Measurements from ENCODE around the gene CNBD2.
"Not testable (repeated sequence)": the region's sequence is repeated elsewhere in the genome, so short reads cannot be mapped to it uniquely, and the experiment has no call there.

Gene CNBD2

GRCh38 chr20:36028106-36028808, 59.9 kb downstream of the CNBD2 start:
- DNase-seq: no peak

GRCh38 chr20:36030149-36030548, 61.8 kb downstream of the CNBD2 start:
- DNase-seq: no peak

- no peak for DNase-seq
Observed at GRCh38 chr20:36031806-36032205, 63.4 kb downstream of the CNBD2 start.

GRCh38 chr20:36034875-36035274, 66.5 kb downstream of the CNBD2 start:
- DNase-seq: no peak

GRCh38 chr20:36035745-36036144, 67.4 kb downstream of the CNBD2 start:
- DNase-seq: no peak

- DNase-seq: no peak
Observed at GRCh38 chr20:36036688-36037087, 68.3 kb downstream of the CNBD2 start.

- DNase-seq: no peak
Observed at GRCh38 chr20:36040571-36040970, 72.2 kb downstream of the CNBD2 start.

GRCh38 chr20:36043441-36043840, 75.1 kb downstream of the CNBD2 start:
- DNase-seq: no peak

- DNase-seq: no peak
Observed at GRCh38 chr20:36043892-36044515, 75.6 kb downstream of the CNBD2 start.

- no peak for DNase-seq
Observed at GRCh38 chr20:36045373-36045714, 77.0 kb downstream of the CNBD2 start.

GRCh38 chr20:36046073-36046798, 77.8 kb downstream of the CNBD2 start:
- not testable (repeated sequence) for DNase-seq

GRCh38 chr20:36049408-36049807, 81.0 kb downstream of the CNBD2 start:
- DNase-seq: not testable (repeated sequence)

- peak; percentile 82 for DNase-seq
Observed at GRCh38 chr20:36050436-36051317, 82.3 kb downstream of the CNBD2 start.

GRCh38 chr20:36051318-36052116, 83.1 kb downstream of the CNBD2 start:
- no peak for DNase-seq

GRCh38 chr20:36052117-36052513, 83.7 kb downstream of the CNBD2 start:
- DNase-seq: no peak

GRCh38 chr20:36053863-36054518, 85.6 kb downstream of the CNBD2 start:
- DNase-seq: not testable (repeated sequence)

GRCh38 chr20:36055145-36055544, 86.8 kb downstream of the CNBD2 start:
- DNase-seq: no peak

GRCh38 chr20:36060676-36061075, 92.3 kb downstream of the CNBD2 start:
- no peak for DNase-seq

- DNase-seq: no peak
Observed at GRCh38 chr20:36061754-36062153, 93.4 kb downstream of the CNBD2 start.

GRCh38 chr20:36062799-36063198, 94.4 kb downstream of the CNBD2 start:
- no peak for DNase-seq

- DNase-seq: no peak
Observed at GRCh38 chr20:36063916-36064657, 95.7 kb downstream of the CNBD2 start.

Data from NCI-H1048 (cell line).